ENCODE measurements around the gene METAP1D.

METAP1D gene

DNA sequence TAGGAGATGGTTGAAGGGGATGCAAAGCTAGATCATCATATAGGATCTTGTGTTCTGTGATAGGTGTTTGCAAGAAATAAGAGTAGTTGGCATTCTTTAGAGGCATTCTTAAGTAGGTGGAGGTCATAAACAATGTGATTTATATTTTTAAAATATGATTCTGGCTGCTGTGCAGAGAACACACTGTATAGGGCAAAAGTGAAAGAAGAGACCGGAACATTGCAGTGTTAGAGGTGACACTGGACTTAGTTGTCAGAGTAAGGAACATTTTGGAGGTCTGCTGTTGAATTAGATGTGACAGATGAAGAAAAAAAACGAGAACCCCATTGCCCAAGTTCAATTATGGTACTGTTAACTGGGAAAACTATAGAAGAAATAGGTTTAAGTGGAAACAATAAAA is 39.8 kb upstream of the METAP1D start:
- H3K4me3 ChIP-seq (ENCODE audit: low read depth, low read length): no peak overlapping the region
- no peak for DNase-seq (ENCODE audit: low read depth)
- TF ChIP-seq, protein P1, sequence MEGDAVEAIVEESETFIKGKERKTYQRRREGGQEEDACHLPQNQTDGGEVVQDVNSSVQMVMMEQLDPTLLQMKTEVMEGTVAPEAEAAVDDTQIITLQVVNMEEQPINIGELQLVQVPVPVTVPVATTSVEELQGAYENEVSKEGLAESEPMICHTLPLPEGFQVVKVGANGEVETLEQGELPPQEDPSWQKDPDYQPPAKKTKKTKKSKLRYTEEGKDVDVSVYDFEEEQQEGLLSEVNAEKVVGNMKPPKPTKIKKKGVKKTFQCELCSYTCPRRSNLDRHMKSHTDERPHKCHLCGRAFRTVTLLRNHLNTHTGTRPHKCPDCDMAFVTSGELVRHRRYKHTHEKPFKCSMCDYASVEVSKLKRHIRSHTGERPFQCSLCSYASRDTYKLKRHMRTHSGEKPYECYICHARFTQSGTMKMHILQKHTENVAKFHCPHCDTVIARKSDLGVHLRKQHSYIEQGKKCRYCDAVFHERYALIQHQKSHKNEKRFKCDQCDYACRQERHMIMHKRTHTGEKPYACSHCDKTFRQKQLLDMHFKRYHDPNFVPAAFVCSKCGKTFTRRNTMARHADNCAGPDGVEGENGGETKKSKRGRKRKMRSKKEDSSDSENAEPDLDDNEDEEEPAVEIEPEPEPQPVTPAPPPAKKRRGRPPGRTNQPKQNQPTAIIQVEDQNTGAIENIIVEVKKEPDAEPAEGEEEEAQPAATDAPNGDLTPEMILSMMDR (conservative IDR thresholded peaks at IDR 0.05; ENCODE audit: low read depth, low read length): no peak

DNA sequence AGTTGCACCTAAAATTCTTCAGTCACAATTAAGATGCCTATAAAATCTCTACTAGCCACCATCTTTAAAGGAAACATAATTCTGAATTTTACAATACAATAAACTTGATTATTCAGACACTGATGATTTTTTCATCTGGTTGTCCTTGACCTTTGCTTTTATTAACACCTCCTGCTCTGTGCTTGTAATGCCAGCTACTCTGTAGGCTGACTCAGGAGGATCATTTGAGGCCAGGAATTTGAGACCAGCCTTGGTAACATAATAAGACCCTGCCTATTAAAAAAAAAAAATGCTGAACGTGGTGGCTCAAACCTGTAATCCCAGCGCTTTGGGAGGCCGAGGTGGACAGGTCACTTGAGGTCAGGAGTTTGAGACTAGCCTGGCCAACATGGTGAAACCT is 39.2 kb upstream of the METAP1D start:
- TF ChIP-seq, protein P1 (conservative IDR thresholded peaks at IDR 0.05; ENCODE audit: low read depth, low read length): no peak
- H3K4me3 ChIP-seq (ENCODE audit: low read depth, low read length): no peak overlapping the region
- DNase-seq (ENCODE audit: low read depth): no peak

DNA sequence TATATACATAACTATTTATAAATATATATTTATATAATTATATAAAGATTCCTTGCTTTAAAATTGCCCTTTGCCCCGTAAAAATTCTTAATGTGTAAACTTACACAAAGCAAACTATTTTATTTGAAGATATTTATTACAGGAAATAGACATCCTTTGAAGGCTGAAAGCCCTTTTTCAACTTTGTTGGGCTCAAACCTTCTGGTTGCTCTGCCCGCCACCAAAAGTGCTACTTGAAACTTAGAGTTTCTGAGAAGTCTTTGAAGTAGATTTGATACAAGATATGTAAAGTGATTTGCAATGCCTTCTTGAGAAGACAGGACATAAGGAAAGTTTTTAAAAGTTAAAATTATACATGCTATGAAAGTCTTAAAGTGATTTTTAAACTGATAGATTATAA is 36.6 kb upstream of the METAP1D start:
- TF ChIP-seq, protein P1 (conservative IDR thresholded peaks at IDR 0.05; ENCODE audit: low read depth, low read length): no peak
- DNase-seq (ENCODE audit: low read depth): no peak
- H3K4me3 ChIP-seq (ENCODE audit: low read depth, low read length): no peak overlapping the region

DNA sequence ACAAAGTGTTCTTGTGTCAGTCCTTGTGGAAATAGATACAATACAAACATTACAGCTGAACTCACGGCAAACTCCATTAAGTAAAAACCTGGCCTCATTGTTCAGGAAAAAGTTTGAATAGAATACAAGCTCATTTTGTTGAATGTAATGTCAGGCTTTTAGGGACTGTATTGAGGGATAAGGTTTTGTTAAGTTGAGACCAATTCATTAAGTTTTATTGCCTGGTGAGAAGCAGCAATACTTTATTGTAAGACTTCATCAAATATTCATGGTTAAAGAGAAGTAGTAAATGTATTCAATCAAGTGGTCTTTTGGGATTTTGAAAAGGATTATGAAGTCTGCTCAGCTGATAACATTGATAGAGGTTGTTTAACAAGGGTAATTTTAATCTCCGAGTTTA is 35.4 kb upstream of the METAP1D start:
- DNase-seq (ENCODE audit: low read depth): no peak
- TF ChIP-seq, protein P1 (conservative IDR thresholded peaks at IDR 0.05; ENCODE audit: low read depth, low read length): no peak
- no peak overlapping the region for H3K4me3 ChIP-seq (ENCODE audit: low read depth, low read length)

DNA sequence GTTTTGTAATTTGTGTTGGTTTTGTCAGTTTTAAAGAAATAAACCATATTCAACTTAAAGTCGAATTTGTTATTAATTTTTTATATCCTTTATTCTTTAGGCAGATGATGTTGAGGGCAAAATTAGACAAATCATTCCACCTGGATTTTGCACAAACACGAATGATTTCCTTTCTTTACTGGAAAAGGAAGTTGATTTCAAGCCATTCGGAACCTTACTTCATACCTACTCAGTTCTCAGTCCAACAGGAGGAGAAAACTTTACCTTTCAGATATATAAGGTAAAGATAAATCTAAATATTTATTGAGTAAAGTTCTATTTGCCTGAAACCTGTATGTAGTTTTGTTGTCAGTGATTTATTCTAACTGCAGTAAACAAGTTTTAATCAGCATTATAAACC is 34.5 kb upstream of the METAP1D start:
- no peak overlapping the region for H3K4me3 ChIP-seq (ENCODE audit: low read depth, low read length)
- TF ChIP-seq, protein P1 (conservative IDR thresholded peaks at IDR 0.05; ENCODE audit: low read depth, low read length): no peak
- no peak for DNase-seq (ENCODE audit: low read depth)

DNA sequence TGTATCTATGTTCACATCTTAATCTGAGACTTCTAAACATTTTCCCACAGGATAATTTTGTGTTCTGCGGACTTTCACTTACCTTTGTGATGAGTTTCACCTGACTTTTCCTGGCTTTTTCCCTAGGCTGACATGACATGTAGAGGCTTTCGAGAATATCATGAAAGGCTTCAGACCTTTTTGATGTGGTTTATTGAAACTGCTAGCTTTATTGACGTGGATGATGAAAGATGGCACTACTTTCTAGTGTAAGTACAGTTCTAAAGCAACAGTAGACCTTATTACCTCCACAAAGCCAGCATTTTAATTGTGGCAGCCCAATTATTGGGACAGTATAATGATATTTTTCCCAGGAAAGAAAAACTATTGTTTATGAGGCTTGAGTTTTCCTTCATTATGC is 34.1 kb upstream of the METAP1D start:
- DNase-seq (ENCODE audit: low read depth): no peak
- no peak overlapping the region for H3K4me3 ChIP-seq (ENCODE audit: low read depth, low read length)
- TF ChIP-seq, protein P1 (conservative IDR thresholded peaks at IDR 0.05; ENCODE audit: low read depth, low read length): no peak

DNA sequence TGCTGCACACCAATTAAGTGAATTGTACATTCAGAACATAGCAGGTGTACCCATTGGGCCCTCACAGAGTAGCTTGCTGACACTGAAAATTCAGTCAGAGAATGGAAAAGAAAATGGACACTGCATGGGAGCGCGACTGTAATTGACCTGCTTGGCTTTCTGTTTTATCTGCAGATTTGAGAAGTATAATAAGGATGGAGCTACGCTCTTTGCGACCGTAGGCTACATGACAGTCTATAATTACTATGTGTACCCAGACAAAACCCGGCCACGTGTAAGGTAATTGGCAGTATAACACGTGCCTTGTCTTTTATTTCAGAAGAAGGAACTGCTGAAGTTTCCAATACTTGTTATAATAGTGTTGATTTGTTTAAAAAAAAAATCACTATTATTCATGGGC is 33.5 kb upstream of the METAP1D start:
- TF ChIP-seq, protein P1 (conservative IDR thresholded peaks at IDR 0.05; ENCODE audit: low read depth, low read length): no peak
- no peak for DNase-seq (ENCODE audit: low read depth)
- no peak overlapping the region for H3K4me3 ChIP-seq (ENCODE audit: low read depth, low read length)
